B cell (primary cell): Measurements from ENCODE around the gene MAPK14. TPM values are rescaled to one million over a fixed set of nuclear protein-coding genes. Genes with fewer than 3 reads are reported as not detected.
"Not testable (repeated sequence)": the region's sequence is repeated elsewhere in the genome, so short reads cannot be mapped to it uniquely, and the experiment has no call there.

ENCODE experiments used
- ATAC-seq: fragments of 200-7000 bp; cut with Tn5 transposase; one replicate; pipeline ENCODE4 v1.10.0; 2021; ENCODE audit warnings: low read depth, mild to moderate bottlenecking, moderate number of reproducible peaks, moderate library complexity
- CTCF ChIA-PET: fragments of 350-600 bp; sonication (Branson Sonifier 250); formaldehyde crosslinking; loops from one replicate; lab custom pipeline; 2021; ENCODE audit warnings: antibody characterized with exemption, inconsistent platforms; lab: Charles Lee
- POLR2A ChIA-PET: fragments of 350-600 bp; sonication (Branson Sonifier 250); formaldehyde crosslinking; loops from one replicate; lab custom pipeline; 2021; ENCODE audit warnings: antibody characterized with exemption; lab: Charles Lee
- DNase-seq: peaks from one replicate; pipeline ENCODE4 v3.0.0; 2013
- H2AFZ ChIP-seq: 2 replicates; pipeline ENCODE4 v1.6.1; 2012; ENCODE audit warnings: mild to moderate bottlenecking, low read depth, low read length; ENCODE audit not compliant: insufficient read depth, poor library complexity, severe bottlenecking
- H3K27ac ChIP-seq, 2 donors: 1 replicate in 1 of 2; 2 replicates in 1 of 2; pipeline ENCODE4 v1.5.1; 2012 to 2013; ENCODE audit warnings: low read length in 2 of 2, mild to moderate bottlenecking in 2 of 2, moderate library complexity in 1 of 2
- H3K27me3 ChIP-seq, 4 experiments: fragments of 200-600 bp in 1 of 4; sonication (generic) in 1 of 4; replicated peaks in 1 of 4; 1 replicate in 2 of 4; 2 replicates in 2 of 4; pipeline versions ENCODE4 v1.6.1 to v1.7.0; 2013 to 2016; ENCODE audit warnings: low read length in 3 of 4, mild to moderate bottlenecking in 2 of 4, mixed read lengths in 1 of 4, moderate library complexity in 1 of 4; ENCODE audit not compliant: insufficient read depth in 4 of 4, control insufficient read depth in 3 of 4; ENCODE audit errors: control extremely low read depth in 1 of 4
- H3K36me3 ChIP-seq, 2 experiments: replicated peaks in 1 of 2; 1 replicate in 1 of 2; 2 replicates in 1 of 2; pipeline versions ENCODE4 v1.6.1 to v1.7.1; 2013; ENCODE audit warnings: low read length in 1 of 2; ENCODE audit not compliant: insufficient read depth in 2 of 2, control insufficient read depth in 1 of 2; ENCODE audit errors: control extremely low read depth in 1 of 2, extremely low read depth in 1 of 2
- H3K4me1 ChIP-seq, 2 donors: fragments of 200-600 bp in 1 of 2; sonication (generic) in 1 of 2; 1 replicate in 1 of 2; 2 replicates in 1 of 2; pipeline versions ENCODE4 v1.5.1 to v1.6.1; 2013 to 2017; ENCODE audit warnings: low read length in 2 of 2; ENCODE audit not compliant: control insufficient read depth in 2 of 2, insufficient read depth in 2 of 2
- H3K4me2 ChIP-seq: replicated peaks from 2 replicates; pipeline ENCODE3; 2012; ENCODE audit warnings: mild to moderate bottlenecking, low read depth, low read length; ENCODE audit not compliant: poor library complexity, severe bottlenecking
- H3K4me3 ChIP-seq, 5 experiments: fragments of 200-600 bp in 1 of 5; sonication (generic) in 1 of 5; 1 replicate in 3 of 5; 2 replicates in 2 of 5; pipeline versions ENCODE4 v1.5.1 to v1.7.0; 2011 to 2016; ENCODE audit warnings: low read length in 4 of 5, mild to moderate bottlenecking in 4 of 5, low read depth in 2 of 5, control low read depth in 1 of 5, moderate library complexity in 1 of 5; ENCODE audit not compliant: insufficient read depth in 1 of 5; ENCODE audit errors: control extremely low read depth in 1 of 5, extremely low read depth in 1 of 5
- H3K79me2 ChIP-seq: fragments of 200-600 bp; sonication (generic); one replicate; pipeline ENCODE4 v1.6.0; 2016; ENCODE audit warnings: low read length; ENCODE audit not compliant: control insufficient read depth, insufficient read depth
- H3K9ac ChIP-seq: fragments of 200-600 bp; sonication (generic); 2 replicates; pipeline ENCODE4 v1.6.1; 2017; ENCODE audit warnings: mild to moderate bottlenecking, low read length, moderate library complexity
- H3K9me3 ChIP-seq, 3 donors: one replicate each; pipeline versions ENCODE4 v1.6.1 to v1.7.1; 2013; ENCODE audit warnings: low read length in 2 of 3; ENCODE audit not compliant: control insufficient read depth in 2 of 3, insufficient read depth in 1 of 3; ENCODE audit errors: control extremely low read depth in 1 of 3
- H4K20me1 ChIP-seq: 2 replicates; pipeline ENCODE4 v1.6.0; 2012; ENCODE audit warnings: mild to moderate bottlenecking, low read length; ENCODE audit not compliant: insufficient read depth, control insufficient read depth, poor library complexity, severe bottlenecking
- H3K27ac Mint-ChIP-seq: one replicate; pipeline ENCODE4 v1.8.0; 2021; ENCODE audit warnings: mixed read lengths
- H3K27me3 Mint-ChIP-seq: one replicate; pipeline ENCODE4 v1.8.0; 2021; ENCODE audit warnings: mixed read lengths
- H3K4me1 Mint-ChIP-seq: one replicate; pipeline ENCODE4 v1.8.0; 2021; ENCODE audit warnings: mixed read lengths
- H3K4me3 Mint-ChIP-seq: one replicate; pipeline ENCODE4 v1.8.0; 2021; ENCODE audit warnings: mixed read lengths
- H3K9me3 Mint-ChIP-seq: one replicate; pipeline ENCODE4 v1.8.0; 2022; ENCODE audit warnings: mixed read lengths; ENCODE audit not compliant: insufficient read depth
- CTCF ChIP-seq: fragments of 200-600 bp; IDR thresholded peaks from one replicate; pipeline ENCODE4 v1.8.0; 2022; ENCODE audit warnings: antibody characterized with exemption, mild to moderate bottlenecking
- EZH2 ChIP-seq: IDR thresholded peaks from 2 replicates; pipeline ENCODE4 v1.6.1; 2012; ENCODE audit warnings: borderline replicate concordance, low read depth, mild to moderate bottlenecking, moderate library complexity, low read length; ENCODE audit not compliant: insufficient read depth, poor library complexity, severe bottlenecking
- WGBS: methylation state at CpG from one replicate; pipeline ENCODE4 v1.1.5; 2013; ENCODE audit warnings: missing lambda C conversion rate; ENCODE audit not compliant: insufficient coverage; 5-methylcytosine and 5-hydroxymethylcytosine counted together
- intact Hi-C: fragments of 100-400 bp; cut with micrococcal nuclease; formaldehyde crosslinking; loops from one replicate; pipeline ENCODE4 v1.10.0; 2022
- polyA plus RNA-seq: library from polyadenylated mRNA; depleted of rRNA; stranded (reverse); fragments of >200 nt; gene quantifications from 2 replicates; pipeline ENCODE4 v1.2.3, GENCODE V29; 2012
- total RNA-seq, 2 donors: library from RNA; stranded (reverse); fragments of 120-200 nt in 1 of 2; gene quantifications; 1 replicate in 1 of 2; 2 replicates in 1 of 2; pipeline versions ENCODE4 v1.2.3 to v1.2.4, GENCODE V29; 2013 to 2022

Gene MAPK14
- total and polyA plus RNA-seq, 2 donors (not counting 1 experiment from before 2014, with no cell fraction given): 19.5 to 50.4 TPM

- POLR2A ChIA-PET: interaction anchor here (0.6 kb wide), 1 partner anchor 685 kb away, joined by 4 read pairs; no protein-coding TSS in a partner anchor
- DNase-seq, H3K4me3 Mint-ChIP-seq, H3K9me3 ChIP-seq, H3K27ac ChIP-seq, H3K27me3 ChIP-seq, H3K4me3 ChIP-seq, H3K27ac Mint-ChIP-seq, ATAC-seq, intact Hi-C loops, H3K9me3 Mint-ChIP-seq, H2AFZ ChIP-seq, H3K36me3 ChIP-seq, H3K9ac ChIP-seq, H3K27me3 Mint-ChIP-seq: not testable (repeated sequence)
- peaks cover 37 to 46% of the 10 kb centered on the region in 2 donors for H3K4me1 ChIP-seq
- H3K79me2 ChIP-seq: peaks cover 98% of the 10 kb centered on the region
- 90% methylated on average over 7 of the region's 10 CpGs for WGBS
- H3K4me1 Mint-ChIP-seq: peaks cover 60% of the 10 kb centered on the region
- H4K20me1 ChIP-seq: peaks cover 77% of the 10 kb centered on the region
- peak overlapping the region; percentile 28 for H3K4me2 ChIP-seq
- CTCF ChIA-PET: interaction anchor here (0.6 to 1.6 kb wide), 3 partner anchors 62 to 239 kb away, joined by 3 to 6 read pairs (median 3); no protein-coding TSS in a partner anchor
Measured at GRCh38 chr6:36033144-36033543, 5.5 kb downstream of the MAPK14 start.

- H3K4me1 ChIP-seq: peaks cover 42 to 51% of the 10 kb centered on the region in 2 donors
- peaks cover 98% of the 10 kb centered on the region for H3K79me2 ChIP-seq
- H3K27ac Mint-ChIP-seq: no peak overlapping the region
- ATAC-seq: no peak
- CTCF ChIA-PET: interaction anchor here (1.0 kb wide), 2 partner anchors 13 to 147 kb away, joined by 3 to 5 read pairs; no protein-coding TSS in a partner anchor
- H4K20me1 ChIP-seq: peaks cover 83% of the 10 kb centered on the region
- H2AFZ ChIP-seq: no peak overlapping the region
- H3K27me3 ChIP-seq: no peaks in the 10 kb centered on the region
- H3K27me3 Mint-ChIP-seq: no peaks in the 10 kb centered on the region
- H3K4me2 ChIP-seq: peak overlapping the region; percentile 8
- H3K36me3 ChIP-seq: no peaks in the 10 kb centered on the region
- H3K4me3 ChIP-seq: no peak overlapping the region
- H3K4me1 Mint-ChIP-seq: peaks cover 66% of the 10 kb centered on the region
- no peak overlapping the region for H3K27ac ChIP-seq
- POLR2A ChIA-PET: interaction anchor here (0.7 kb wide), 1 partner anchor 29 kb away, joined by 5 read pairs; no protein-coding TSS in a partner anchor
- 100% methylated on average over 2 of the region's 3 CpGs for WGBS
- intact Hi-C loops: no loop called here
- no peaks in the 10 kb centered on the region for H3K9me3 ChIP-seq
- H3K9ac ChIP-seq: no peak overlapping the region
- DNase-seq: no peak
- TF ChIP-seq CTCF (no peak), EZH2 (no peak)
- no peaks in the 10 kb centered on the region for H3K9me3 Mint-ChIP-seq
- no peak overlapping the region for H3K4me3 Mint-ChIP-seq
Measured at GRCh38 chr6:36033935-36034334, 6.3 kb downstream of the MAPK14 start.
